NCI-H774 (cell line): Measurements from ENCODE around the gene ME3.
"Not testable (repeated sequence)": the region's sequence is repeated elsewhere in the genome, so short reads cannot be mapped to it uniquely, and the experiment has no call there.

Experiments
- DNase-seq: peaks from one replicate; lab custom pipeline; 2025; lab: John Stamatoyannopoulos, UW

The ME3 gene

GRCh38 chr11:86663761-86664160 is 8.7 kb downstream of the ME3 start:
- DNase-seq = no peak

- no peak for DNase-seq
Measured at GRCh38 chr11:86663291-86663690, 9.1 kb downstream of the ME3 start.

- no peak for DNase-seq
Measured at GRCh38 chr11:86660736-86661135, 11.7 kb downstream of the ME3 start.

DNA sequence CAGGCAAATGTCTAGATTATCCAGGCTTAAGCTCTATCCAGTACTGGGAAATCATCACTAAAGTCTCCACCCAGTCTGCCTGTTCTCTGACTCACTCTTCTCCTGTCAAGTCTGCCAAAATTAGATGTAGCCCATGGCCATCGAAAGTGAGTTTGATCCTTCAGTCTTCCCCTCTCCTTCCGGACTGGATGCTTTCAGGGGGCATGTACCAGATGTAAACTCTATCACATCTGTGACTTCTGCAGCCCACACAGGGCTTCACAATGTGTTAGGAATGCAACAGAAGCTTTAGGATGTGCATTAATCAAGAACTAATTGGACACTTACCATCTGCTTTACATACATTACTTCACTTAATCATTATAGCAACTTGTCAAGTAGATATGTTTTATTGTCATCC is 12.3 kb downstream of the ME3 start:
- no peak for DNase-seq

DNA sequence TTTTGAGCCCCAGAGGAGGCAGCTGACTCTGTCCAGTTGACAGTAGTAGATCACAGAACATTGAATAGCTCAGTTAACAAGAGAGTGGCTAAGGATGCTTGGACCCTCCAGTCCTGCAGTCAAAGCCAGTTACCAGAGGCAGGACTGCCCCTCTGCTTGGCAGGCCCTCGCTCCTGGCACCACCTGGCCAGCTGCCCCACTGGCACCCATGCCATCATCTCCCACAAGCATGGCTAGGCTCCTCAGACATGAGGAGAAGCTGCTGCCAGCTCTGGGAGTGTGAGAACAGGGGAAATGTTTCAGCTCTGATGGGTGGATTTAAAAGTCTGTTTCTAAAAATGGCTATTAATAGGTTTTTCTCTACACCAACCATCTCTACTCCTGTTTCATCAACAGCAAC is 13.9 kb downstream of the ME3 start:
- no peak for DNase-seq

GRCh38 chr11:86645212-86645611 is 27.2 kb downstream of the ME3 start:
- DNase-seq = not testable (repeated sequence)

DNA sequence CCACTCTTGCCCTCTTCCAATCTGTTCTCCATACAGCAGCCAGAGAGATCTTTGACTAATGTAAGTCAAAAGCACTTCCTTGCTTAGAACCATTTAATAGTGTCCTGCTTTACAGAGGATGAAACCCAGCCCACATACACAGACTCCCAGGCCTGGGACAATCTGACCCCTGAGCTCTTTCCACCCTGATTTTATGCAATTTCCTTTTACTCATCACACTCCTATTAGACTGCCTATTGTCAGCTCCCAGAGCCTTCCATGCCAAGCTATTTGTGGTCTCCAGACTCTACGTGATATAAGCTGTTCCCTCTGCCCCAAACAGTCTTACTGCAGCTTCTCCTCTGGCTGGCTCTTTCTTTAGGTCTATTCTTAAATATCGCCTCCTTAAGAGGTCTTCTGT is 28.1 kb downstream of the ME3 start:
- DNase-seq = no peak

- no peak for DNase-seq
Measured at GRCh38 chr11:86641537-86642261, 30.7 kb downstream of the ME3 start.

DNA sequence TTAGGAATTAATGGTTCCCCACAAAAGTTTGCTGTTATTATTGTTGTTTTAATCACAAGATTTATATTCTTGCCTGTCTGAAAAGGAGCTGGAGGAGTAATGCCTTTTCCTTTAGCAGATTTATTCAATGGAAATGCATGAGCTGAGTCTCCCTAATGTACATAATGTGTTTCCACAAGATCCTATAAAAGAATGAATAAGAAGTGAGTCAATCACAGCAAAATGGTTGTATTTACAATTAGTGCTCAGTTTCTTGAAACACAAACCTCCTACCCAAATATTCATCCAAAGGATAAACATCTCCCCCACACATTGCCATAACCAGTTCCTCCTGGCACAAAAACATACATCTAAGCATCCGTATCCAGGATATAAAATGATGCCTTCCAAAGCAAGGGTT is 33.3 kb downstream of the ME3 start:
- DNase-seq = no peak

GRCh38 chr11:86638673-86639072 is 33.7 kb downstream of the ME3 start:
- no peak for DNase-seq

DNA sequence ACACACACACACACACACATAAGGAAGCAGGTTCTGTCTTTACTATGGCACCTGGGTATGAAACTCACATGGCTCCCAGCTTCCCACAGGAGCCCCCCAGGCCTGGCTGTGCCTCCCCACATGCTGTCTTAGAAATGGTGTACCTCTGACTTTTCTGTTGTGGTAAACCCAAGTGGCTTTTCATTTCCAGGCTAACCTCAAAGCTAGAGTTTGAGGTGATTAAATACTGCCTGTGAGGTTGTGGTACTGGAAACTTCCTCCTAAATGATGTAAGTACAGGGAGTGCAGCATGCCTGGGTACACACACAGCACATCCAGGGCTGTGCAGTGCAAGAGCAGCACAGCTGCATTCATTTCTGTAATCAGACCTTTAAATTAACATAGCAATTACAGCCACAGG is 34.4 kb downstream of the ME3 start:
- no peak for DNase-seq

DNA sequence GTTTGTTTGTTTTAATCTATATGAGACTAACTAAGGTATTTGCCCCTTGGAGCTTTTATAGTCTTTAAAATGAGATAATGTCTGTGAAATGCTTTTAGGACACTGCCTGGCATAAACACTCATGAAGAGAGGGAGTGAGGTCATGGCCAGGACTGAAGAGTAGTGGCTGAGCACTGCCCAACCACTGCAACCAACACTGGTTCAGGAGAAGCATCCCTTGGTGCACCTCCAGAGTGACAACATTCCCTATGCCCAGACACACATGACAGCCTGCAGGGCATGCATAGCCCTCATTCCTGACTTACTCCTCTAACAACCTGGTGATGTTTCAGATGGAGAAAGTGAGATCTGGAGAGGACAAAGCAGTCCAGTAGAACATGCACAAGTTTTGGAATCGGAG is 36.1 kb downstream of the ME3 start:
- DNase-seq = no peak

GRCh38 chr11:86632499-86633269 is 39.7 kb downstream of the ME3 start:
- DNase-seq = no peak

GRCh38 chr11:86630229-86630981 is 42.0 kb downstream of the ME3 start:
- no peak for DNase-seq

DNA sequence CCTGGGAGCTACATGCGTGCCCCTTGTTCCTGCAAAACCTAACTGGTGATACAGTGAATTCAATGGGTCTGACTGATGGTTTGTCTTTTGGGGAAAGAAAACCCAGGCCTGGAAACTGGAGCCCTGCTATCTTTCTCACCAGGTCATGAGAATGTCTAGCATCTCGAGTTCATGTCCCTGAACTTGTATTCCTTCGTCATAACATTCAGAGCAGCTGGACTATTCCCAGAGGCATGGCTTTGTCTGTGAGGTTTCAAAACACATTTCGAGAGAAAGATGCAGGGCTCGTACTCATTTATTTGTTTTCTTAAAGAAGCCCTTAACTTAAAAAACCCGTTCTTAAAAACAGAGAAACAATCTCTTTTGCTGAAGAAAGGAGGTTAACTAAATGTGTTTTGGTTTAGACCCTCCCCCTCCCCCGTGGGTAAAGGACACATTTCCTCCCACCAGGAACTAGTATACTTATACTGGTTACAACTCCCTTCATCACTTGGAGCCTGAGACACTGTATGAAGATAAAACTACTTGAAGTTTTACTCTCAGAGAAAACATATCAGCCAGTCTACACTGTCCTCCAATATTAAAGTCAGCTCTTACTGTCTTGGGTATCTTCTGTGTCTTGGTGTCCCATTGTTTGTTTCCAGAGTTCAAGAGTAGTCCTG is 43.2 kb downstream of the ME3 start:
- DNase-seq = no peak

- DNase-seq = no peak
Measured at GRCh38 chr11:86627776-86628455, 44.5 kb downstream of the ME3 start.

DNA sequence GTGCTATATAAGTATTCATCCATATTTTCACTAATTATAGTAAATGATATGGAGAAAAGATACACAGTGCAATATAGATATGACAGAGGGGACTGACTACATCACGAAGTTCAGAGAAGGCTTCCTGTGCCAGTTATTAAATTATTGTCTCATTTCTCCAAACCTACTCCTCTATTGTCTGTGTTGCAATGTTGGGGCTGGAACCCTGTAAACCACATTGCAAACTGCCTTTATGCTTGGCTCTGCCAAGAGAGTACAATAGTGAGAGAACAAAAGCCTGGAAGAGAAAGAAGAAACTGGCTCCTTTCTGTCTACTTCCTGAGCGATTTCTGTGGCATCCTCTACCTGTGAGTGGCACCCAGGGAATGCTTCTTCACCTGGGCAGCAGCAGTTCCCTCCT is 46.4 kb downstream of the ME3 start:
- DNase-seq = no peak

GRCh38 chr11:86625544-86625943 is 46.9 kb downstream of the ME3 start:
- DNase-seq = no peak

DNA sequence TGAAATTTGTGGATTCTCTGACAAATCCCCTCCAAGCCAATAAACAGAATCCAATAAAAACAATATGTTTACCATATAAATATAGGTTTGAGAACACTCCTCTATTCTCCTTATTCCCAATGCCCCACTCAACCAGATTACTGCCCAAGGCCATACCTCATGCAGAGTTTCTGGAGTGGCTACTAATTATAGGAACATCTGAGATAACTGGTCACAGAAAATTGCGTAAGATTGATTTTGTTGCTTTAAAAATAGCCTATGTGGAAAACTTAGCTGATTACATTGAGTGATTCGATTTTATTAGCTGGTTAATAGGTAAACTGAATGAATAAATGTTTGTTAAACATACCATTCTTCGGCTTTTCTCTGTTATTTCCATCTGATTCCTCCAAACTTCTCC is 48.0 kb downstream of the ME3 start:
- no peak for DNase-seq

DNA sequence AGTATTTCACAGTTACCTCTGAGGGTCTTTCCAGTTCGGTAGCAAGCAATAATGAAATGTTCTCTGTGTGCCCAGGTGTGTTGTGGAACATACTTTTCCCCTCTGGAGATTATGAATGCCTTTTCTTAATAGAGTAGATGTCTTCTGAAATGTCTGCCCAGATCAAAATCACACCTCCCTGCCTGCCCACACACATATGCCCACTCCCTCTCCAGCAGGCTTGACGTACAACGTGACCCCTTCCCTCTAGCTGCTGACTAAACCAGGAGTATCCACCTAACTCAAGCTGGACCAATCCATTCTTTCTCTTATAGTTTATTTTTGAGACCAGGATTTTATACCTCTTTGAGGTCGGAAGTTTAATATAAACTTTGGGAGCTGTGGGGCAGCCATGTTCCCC is 48.7 kb downstream of the ME3 start:
- DNase-seq = no peak

- DNase-seq = no peak
Measured at GRCh38 chr11:86623041-86623621, 49.3 kb downstream of the ME3 start.

DNA sequence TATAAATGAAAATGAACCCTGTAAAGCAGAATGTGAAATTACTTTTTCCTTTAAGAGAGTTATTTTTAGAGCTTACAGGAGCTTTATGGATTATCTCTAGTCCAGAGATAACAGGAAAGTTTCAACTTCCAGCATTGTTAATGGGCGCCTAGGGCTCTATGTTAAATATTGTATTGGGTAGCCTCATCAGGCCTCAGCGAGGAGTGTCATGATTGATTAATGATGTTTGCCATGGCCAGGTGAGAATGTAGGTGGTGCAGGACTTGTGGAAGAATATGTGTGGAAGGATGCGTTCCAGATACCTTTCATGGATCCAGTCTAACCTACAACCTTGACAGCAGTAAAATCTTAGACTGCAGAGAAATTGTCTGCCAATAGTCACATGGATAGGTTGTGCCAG is 50.6 kb downstream of the ME3 start:
- no peak for DNase-seq
